Keratinocyte (primary cell): Measurements from ENCODE around the gene SH3PXD2A. TPM values are rescaled to one million over a fixed set of nuclear protein-coding genes. Genes with fewer than 3 reads are reported as not detected.

Source experiments
- DNase-seq: peaks from one replicate; pipeline ENCODE4 v3.0.0-alpha.2; 2011; ENCODE audit warnings: low read depth, missing footprints, low spot score
- FAIRE-seq: peaks from 2 replicates; lab custom pipeline; 2011; peaks lifted over from hg19 to GRCh38; lab: Jason Lieb, UNC
- H2AFZ ChIP-seq: 2 replicates; pipeline ENCODE4 v1.6.0; 2012; ENCODE audit warnings: low read length, control low read depth, inconsistent platforms; ENCODE audit not compliant: control insufficient read depth
- H3K27ac ChIP-seq: 2 replicates; pipeline ENCODE4 v1.5.1; 2011; ENCODE audit warnings: low read length; ENCODE audit not compliant: control insufficient read depth, insufficient read depth
- H3K27me3 ChIP-seq: 3 replicates; pipeline ENCODE4 v1.6.0; 2011; ENCODE audit warnings: low read length; ENCODE audit not compliant: control insufficient read depth, insufficient read depth; ENCODE audit errors: extremely low read depth
- H3K36me3 ChIP-seq, 2 experiments: 2 replicates in 1 of 2; 3 replicates in 1 of 2; pipeline ENCODE4 v1.5.1; 2011; ENCODE audit warnings: low read length in 2 of 2, mild to moderate bottlenecking in 1 of 2; ENCODE audit not compliant: control insufficient read depth in 2 of 2, insufficient read depth in 2 of 2; ENCODE audit errors: extremely low read depth in 1 of 2
- H3K4me1 ChIP-seq: 3 replicates; pipeline ENCODE4 v1.5.1; 2011; ENCODE audit warnings: low read length; ENCODE audit not compliant: control insufficient read depth, insufficient read depth; ENCODE audit errors: extremely low read depth
- H3K4me2 ChIP-seq: 3 replicates; pipeline ENCODE4 v1.6.0; 2011; ENCODE audit warnings: low read depth, low read length; ENCODE audit not compliant: control insufficient read depth, insufficient read depth; ENCODE audit errors: extremely low read depth
- H3K4me3 ChIP-seq, 3 experiments: fragments of 200-600 bp in 1 of 3; sonication (generic) in 1 of 3; 2 replicates in 2 of 3; 3 replicates in 1 of 3; pipeline ENCODE4 v1.5.1; 2011 to 2016; ENCODE audit warnings: low read length in 3 of 3, mild to moderate bottlenecking in 3 of 3, control low read depth in 2 of 3, inconsistent platforms in 1 of 3, low read depth in 1 of 3, mixed read lengths in 1 of 3, mixed run types in 1 of 3, moderate library complexity in 1 of 3; ENCODE audit not compliant: control insufficient read depth in 2 of 3, insufficient read depth in 2 of 3; ENCODE audit errors: extremely low read depth in 1 of 3
- H3K79me2 ChIP-seq: 2 replicates; pipeline ENCODE4 v1.6.0; 2012; ENCODE audit warnings: low read length; ENCODE audit not compliant: control insufficient read depth, insufficient read depth
- H3K9ac ChIP-seq: 3 replicates; pipeline ENCODE4 v1.6.0; 2011; ENCODE audit warnings: low read length; ENCODE audit not compliant: control insufficient read depth, insufficient read depth; ENCODE audit errors: extremely low read depth
- H3K9me1 ChIP-seq: 3 replicates; pipeline ENCODE4 v1.6.0; 2011; ENCODE audit warnings: low read length; ENCODE audit not compliant: control insufficient read depth, insufficient read depth; ENCODE audit errors: extremely low read depth
- H3K9me3 ChIP-seq: 2 replicates; pipeline ENCODE4 v1.5.1; 2012; ENCODE audit warnings: low read depth, low read length; ENCODE audit not compliant: control insufficient read depth
- H4K20me1 ChIP-seq: 3 replicates; pipeline ENCODE4 v1.6.0; 2011; ENCODE audit warnings: low read length; ENCODE audit not compliant: control insufficient read depth, insufficient read depth; ENCODE audit errors: extremely low read depth
- CTCF ChIP-seq, 3 experiments: IDR thresholded peaks in 1 of 3; conservative IDR thresholded peaks in 1 of 3; optimal IDR thresholded peaks in 1 of 3; 2 replicates in 2 of 3; 3 replicates in 1 of 3; pipeline versions ENCODE3 to v1.5.1; 2011; ENCODE audit warnings: low read length in 3 of 3, mild to moderate bottlenecking in 3 of 3, moderate library complexity in 2 of 3, control low read depth in 1 of 3, inconsistent platforms in 1 of 3; ENCODE audit not compliant: insufficient read depth in 2 of 3; ENCODE audit errors: extremely low read depth in 1 of 3
- EZH2 ChIP-seq: IDR thresholded peaks from one replicate; pipeline ENCODE4 v1.6.1; 2012; ENCODE audit warnings: inconsistent platforms, mild to moderate bottlenecking, low read length, moderate library complexity
- dilution Hi-C: fragments of 300-500 bp; cut with MboI; formaldehyde crosslinking; loops from one replicate; pipeline ENCODE4 v1.7.0; 2020; ENCODE audit warnings: low sequenced_read_pairs; ENCODE audit not compliant: extremely low pct_ligation_motif_present
- polyA plus RNA-seq, 5 experiments: library from polyadenylated mRNA; depleted of rRNA in 3 of 5; stranded (reverse) in 3 of 5; stranded (forward) in 1 of 5; unstranded in 1 of 5; fragments of >200 nt; gene quantifications; 1 replicate in 1 of 5; 2 replicates in 3 of 5; 3 replicates in 1 of 5; pipeline versions ENCODE4 v1.2.1 to v1.2.3, GENCODE V29; 2011 to 2012; ENCODE audit warnings: missing spikeins in 2 of 5, low read depth in 1 of 5, low replicate concordance in 1 of 5

Gene SH3PXD2A
- polyA plus RNA-seq, 1 donor (not counting 4 experiments of a cell fraction or from before 2014, with no cell fraction given) = 33.9 TPM

GRCh38 chr10:103792547-103792946 is 62.8 kb downstream of the SH3PXD2A start:
- Histone ChIP-seq H3K4me3 (no peak overlapping the region), H3K36me3 (peaks cover 31 to 68% of the 10 kb centered on the region in 2 experiments), H2AFZ (no peak overlapping the region), H3K27me3 (no peaks in the 10 kb centered on the region), H3K9me3 (no peaks in the 10 kb centered on the region), H4K20me1 (peaks cover under 1% of the 10 kb centered on the region), H3K27ac (peak overlapping the region; percentile 61), H3K9me1 (peaks cover 14% of the 10 kb centered on the region), H3K79me2 (peaks cover 80% of the 10 kb centered on the region), H3K4me1 (peaks cover 68% of the 10 kb centered on the region), H3K4me2 (peak overlapping the region; percentile 12), H3K9ac (peak overlapping the region; percentile 45)
- dilution Hi-C loops = no loop called here
- no peak for TF ChIP-seq CTCF (optimal IDR thresholded peaks at IDR 0.05 in 1 of 3, IDR thresholded peaks at IDR 0.05 in 1 of 3, conservative IDR thresholded peaks at IDR 0.05 in 1 of 3; ENCODE audit: extremely low read depth in 1 of 3, insufficient read depth in 2 of 3, low read length in 3 of 3)
- no peak for TF ChIP-seq EZH2
- DNase-seq (no peak), FAIRE-seq (peak; percentile 93)

GRCh38 chr10:103791858-103792257 is 63.5 kb downstream of the SH3PXD2A start:
- H3K27me3 ChIP-seq = no peaks in the 10 kb centered on the region
- peak overlapping the region; percentile 45 for H3K9ac ChIP-seq
- H3K9me3 ChIP-seq = no peaks in the 10 kb centered on the region
- H3K36me3 ChIP-seq = peaks cover 28 to 72% of the 10 kb centered on the region in 2 experiments
- peaks cover 6% of the 10 kb centered on the region for H4K20me1 ChIP-seq
- no peak overlapping the region for H3K4me2 ChIP-seq
- DNase-seq (no peak), FAIRE-seq (no peak)
- peaks cover 80% of the 10 kb centered on the region for H3K79me2 ChIP-seq
- peak overlapping the region; percentile 61 for H3K27ac ChIP-seq
- H3K9me1 ChIP-seq = peaks cover 14% of the 10 kb centered on the region
- dilution Hi-C loops = no loop called here
- H3K4me1 ChIP-seq = peaks cover 72% of the 10 kb centered on the region
- no peak for TF ChIP-seq EZH2
- no peak for TF ChIP-seq CTCF (optimal IDR thresholded peaks at IDR 0.05 in 1 of 3, IDR thresholded peaks at IDR 0.05 in 1 of 3, conservative IDR thresholded peaks at IDR 0.05 in 1 of 3; ENCODE audit: extremely low read depth in 1 of 3, insufficient read depth in 2 of 3, low read length in 3 of 3)
- no peak overlapping the region for H2AFZ ChIP-seq
- H3K4me3 ChIP-seq = no peak overlapping the region
